HG03460 (cell line): ENCODE data around the gene MYL12B.
"Not testable (repeated sequence)": the region's sequence is repeated elsewhere in the genome, so short reads cannot be mapped to it uniquely, and the experiment has no call there.

Source experiments
- ATAC-seq: cut with Tn5 transposase; IDR thresholded peaks from one replicate; pipeline ENCODE4 v1.9.1; 2021; ENCODE audit not compliant: unreplicated experiment

The MYL12B gene

GRCh38 chr18:3294435-3295080 lies 32.6 kb downstream of the MYL12B start:
- ATAC-seq, result no peak

GRCh38 chr18:3297025-3297984 lies 35.4 kb downstream of the MYL12B start:
- ATAC-seq, result peak; percentile 99

- no peak for ATAC-seq
Measured at GRCh38 chr18:3304832-3305231, 42.9 kb downstream of the MYL12B start.

- no peak for ATAC-seq
Measured at GRCh38 chr18:3305354-3305762, 43.4 kb downstream of the MYL12B start.

- ATAC-seq, result no peak
Measured at GRCh38 chr18:3305933-3306332, 44.0 kb downstream of the MYL12B start.

GRCh38 chr18:3306391-3306790 lies 44.5 kb downstream of the MYL12B start:
- no peak for ATAC-seq

- no peak for ATAC-seq
Measured at GRCh38 chr18:3313685-3314084, 51.8 kb downstream of the MYL12B start.

- not testable (repeated sequence) for ATAC-seq
Measured at GRCh38 chr18:3315344-3315743, 53.4 kb downstream of the MYL12B start.

GRCh38 chr18:3319399-3319798 lies 57.5 kb downstream of the MYL12B start:
- no peak for ATAC-seq

- ATAC-seq, result no peak
Measured at GRCh38 chr18:3319894-3320454, 58.0 kb downstream of the MYL12B start.

GRCh38 chr18:3321133-3321812 lies 59.3 kb downstream of the MYL12B start:
- no peak for ATAC-seq

- no peak for ATAC-seq
Measured at GRCh38 chr18:3323900-3324299, 62.0 kb downstream of the MYL12B start.
